Activated naive CD8-positive, alpha-beta T cell treated with anti-CD3 and anti-CD28 coated beads, Interleukin-2, amount 50 U/mL, for 24 hours (primary cell): ENCODE data around the gene SYNJ2.

ENCODE experiments used
- ATAC-seq: fragments of 150-1000 bp; cut with Tn5 transposase; one replicate; pipeline ENCODE4 v1.10.0; 2021
- DNase-seq: peaks from one replicate; pipeline ENCODE4 v3.0.0; 2021
- H3K27ac Mint-ChIP-seq: one replicate; pipeline ENCODE4 v1.8.0; 2021; ENCODE audit warnings: mild to moderate bottlenecking, mixed read lengths
- H3K27me3 Mint-ChIP-seq: one replicate; pipeline ENCODE4 v1.8.0; 2021; ENCODE audit warnings: mixed read lengths
- H3K36me3 Mint-ChIP-seq: one replicate; pipeline ENCODE4 v1.8.0; 2021; ENCODE audit warnings: low read depth, mixed read lengths
- H3K4me1 Mint-ChIP-seq: one replicate; pipeline ENCODE4 v1.8.0; 2021; ENCODE audit warnings: mixed read lengths
- H3K4me3 Mint-ChIP-seq: one replicate; pipeline ENCODE4 v1.8.0; 2021; ENCODE audit warnings: mild to moderate bottlenecking, moderate library complexity, mixed read lengths
- H3K9me3 Mint-ChIP-seq: one replicate; pipeline ENCODE4 v1.8.0; 2021; ENCODE audit warnings: mixed read lengths

The SYNJ2 gene

DNA sequence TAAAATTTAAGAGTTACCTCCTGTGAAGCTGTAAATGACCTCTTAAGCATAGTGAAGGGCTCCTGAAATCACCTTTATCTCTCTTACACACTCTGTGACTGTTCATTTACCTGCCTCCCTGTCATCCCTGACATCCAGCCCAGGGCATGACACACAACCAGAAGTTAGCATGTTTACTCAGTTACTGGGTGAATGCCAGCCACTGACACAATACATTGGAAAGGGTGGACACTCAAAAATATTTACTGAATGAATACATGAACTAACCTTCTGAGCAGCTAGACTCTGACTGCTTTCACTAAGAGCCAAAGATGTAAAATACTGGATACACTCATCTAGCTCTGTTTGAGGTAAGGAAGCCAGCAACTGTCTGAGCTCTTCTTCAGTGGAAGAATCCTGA lies 161.1 kb downstream of the SYNJ2 start:
- no peak for DNase-seq
- Mint-ChIP-seq H3K27me3 (no peaks in the 10 kb centered on the region), H3K9me3 (no peaks in the 10 kb centered on the region), H3K4me3 (no peak overlapping the region), H3K36me3 (peaks cover 6% of the 10 kb centered on the region), H3K4me1 (no peaks in the 10 kb centered on the region), H3K27ac (no peak overlapping the region)
- ATAC-seq = no peak

DNA sequence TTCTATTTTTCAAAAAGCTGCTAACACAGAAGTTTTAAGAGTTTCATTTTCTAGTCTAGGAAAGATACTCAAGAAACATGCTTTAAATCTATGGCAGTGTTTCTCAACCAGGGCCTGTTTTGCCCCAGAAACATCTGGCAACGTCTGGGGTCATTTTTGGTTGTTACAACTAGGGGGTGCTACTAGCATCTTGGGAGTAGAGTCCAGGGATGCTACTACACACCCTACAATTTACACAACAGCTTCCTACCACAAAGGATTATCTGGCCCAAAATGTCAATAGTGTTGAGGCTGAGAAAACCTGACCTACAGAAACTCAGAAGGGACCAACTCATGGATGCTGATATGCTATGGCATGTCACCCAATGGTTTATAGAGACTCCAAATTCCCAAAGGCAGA lies 162.0 kb downstream of the SYNJ2 start:
- no peaks in the 10 kb centered on the region for H3K4me1 Mint-ChIP-seq
- H3K9me3 Mint-ChIP-seq = no peaks in the 10 kb centered on the region
- no peak for DNase-seq
- H3K4me3 Mint-ChIP-seq = no peak overlapping the region
- no peak overlapping the region for H3K27ac Mint-ChIP-seq
- no peak for ATAC-seq
- H3K27me3 Mint-ChIP-seq = no peaks in the 10 kb centered on the region
- peaks cover 6% of the 10 kb centered on the region for H3K36me3 Mint-ChIP-seq
